ENCODE results near the gene KLK11.

- TF ChIP-seq ZNF70 (CRISPR knock-in tag; IDR thresholded peaks at IDR 0.05) (no peak), CSRNP3 (CRISPR knock-in tag; IDR thresholded peaks at IDR 0.05) (no peak), PATZ1 (CRISPR knock-in tag; IDR thresholded peaks at IDR 0.05; ENCODE audit: borderline replicate concordance) (no peak)
Measured at GRCh38 chr19:51030631-51031030, 4.2 kb upstream of the KLK11 start.
